Tracheal epithelial cell (primary cell): ENCODE results near the gene AIDA. TPM values are rescaled to one million over a fixed set of nuclear protein-coding genes. Genes with fewer than 3 reads are reported as not detected.

ENCODE experiments used
- total RNA-seq: library from RNA; depleted of rRNA; stranded (reverse); fragments of >200 nt; gene quantifications from 2 replicates; pipeline ENCODE4 v1.2.1, GENCODE V29; 2014

The AIDA gene, protein sequence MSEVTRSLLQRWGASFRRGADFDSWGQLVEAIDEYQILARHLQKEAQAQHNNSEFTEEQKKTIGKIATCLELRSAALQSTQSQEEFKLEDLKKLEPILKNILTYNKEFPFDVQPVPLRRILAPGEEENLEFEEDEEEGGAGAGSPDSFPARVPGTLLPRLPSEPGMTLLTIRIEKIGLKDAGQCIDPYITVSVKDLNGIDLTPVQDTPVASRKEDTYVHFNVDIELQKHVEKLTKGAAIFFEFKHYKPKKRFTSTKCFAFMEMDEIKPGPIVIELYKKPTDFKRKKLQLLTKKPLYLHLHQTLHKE
- total RNA-seq: 29.4 and 32.2 TPM in 2 replicates

DNA sequence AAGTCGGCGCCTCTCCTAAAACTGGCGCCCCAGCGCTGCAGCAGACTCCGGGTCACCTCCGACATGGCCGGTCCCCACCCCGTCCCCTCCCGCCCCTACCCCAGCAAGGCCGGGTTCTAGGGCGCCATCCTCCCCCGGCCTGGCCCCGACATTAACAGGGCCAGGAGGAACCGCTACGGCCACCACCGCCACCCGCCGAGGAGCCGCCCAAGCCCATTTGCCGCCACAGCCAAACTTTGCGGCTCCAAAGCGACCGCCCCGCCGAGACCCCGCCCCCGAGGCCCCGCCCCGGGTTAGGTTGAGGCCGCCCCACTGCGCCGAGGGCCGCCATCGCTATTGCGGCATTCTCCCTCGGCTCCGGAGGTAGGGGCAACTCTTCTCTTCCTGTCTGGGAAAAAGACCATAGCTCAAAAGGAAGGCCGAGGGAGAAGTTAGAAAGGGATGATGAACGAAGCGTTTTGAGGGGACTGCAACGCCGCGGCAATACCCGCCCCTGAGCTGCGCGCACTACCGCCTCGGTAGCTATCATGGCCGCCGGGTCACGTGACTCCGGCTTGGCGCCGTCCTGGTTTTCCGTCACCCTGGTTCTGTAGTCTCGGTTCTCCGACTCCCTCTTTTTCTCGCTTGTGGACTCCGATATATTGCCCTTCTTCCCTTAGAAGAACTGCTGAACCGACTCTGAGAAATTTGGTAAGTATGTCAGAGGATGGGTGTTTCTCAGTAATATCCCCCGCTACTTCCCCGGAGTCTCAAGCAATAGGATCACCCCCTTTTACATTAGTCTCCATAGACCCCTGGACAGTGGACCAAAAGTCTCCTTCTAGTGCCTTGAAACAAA is at the start of gene AIDA, which contains the start of gene BROX:
AIDA (minus strand) TSS at position 239 of the 838 bp plus-strand sequence; CDS start at position 65, 174 bp downstream.
BROX (plus strand) TSS at position 312 of the 838 bp plus-strand sequence. CDS start 3,136 bp downstream, outside the sequence.

DNA sequence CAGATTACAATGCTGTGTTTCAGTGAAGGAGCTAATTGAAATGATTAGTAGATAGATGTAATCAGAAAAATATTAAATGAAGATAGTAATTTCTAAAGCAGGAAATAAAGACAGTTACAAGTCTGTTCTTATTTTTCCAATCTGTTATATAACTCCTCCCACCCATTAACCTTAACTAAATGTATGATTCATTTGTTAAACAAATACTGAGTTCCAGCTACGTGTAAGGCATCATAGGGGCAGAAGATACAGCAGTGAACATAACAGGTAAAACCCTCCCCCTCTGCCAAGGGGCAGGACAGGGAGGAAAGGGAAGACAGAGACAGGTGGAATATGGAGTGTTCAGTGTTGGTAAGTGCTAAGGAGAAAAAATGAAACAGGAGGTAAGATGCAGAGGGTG is 24.7 kb upstream of the AIDA start, which contains the start of gene FAM177B:
FAM177B (plus strand) TSS at position 231 of the 400 bp plus-strand sequence. CDS start 9,344 bp downstream, outside the sequence.

Other genes starting within 250 kb of the AIDA start
- gene HHIPL2, start 164.4 kb downstream of the AIDA start, total RNA-seq: under 0.01 TPM in 1 of 2 replicates, not detected in the other
- 7.2 and 8.2 TPM in 2 replicates for gene TAF1A, start 122.6 kb downstream of the AIDA start, total RNA-seq
- gene MIA3, start 94.4 kb downstream of the AIDA start, total RNA-seq: 19.3 and 21.3 TPM in 2 replicates
- 36.6 and 56.9 TPM in 2 replicates for gene BROX, start 73 bp upstream of the AIDA start, total RNA-seq
- 0.21 TPM in 1 of 2 replicates, not detected in the other for gene FAM177B, start 24.7 kb upstream of the AIDA start, total RNA-seq
- gene DISP1, start 102.5 kb upstream of the AIDA start, total RNA-seq: 0.72 and 1.5 TPM in 2 replicates